ENCODE results near the gene PIK3R1.

The PIK3R1 gene

GRCh38 chr5:68215208-68215897 is at the start of gene PIK3R1:
TSS of gene PIK3R1 (plus strand) at chr5:68215756. CDS start at chr5:68226676, 10,920 bp downstream.
- in situ Hi-C loops (cut with MboI; ENCODE audit: low sequenced_read_pairs), result no loop called here

- in situ Hi-C loops (cut with MboI; ENCODE audit: low sequenced_read_pairs), result no loop called here
These were observed 48.3 kb upstream of the PIK3R1 start for GRCh38 chr5:68167195-68167651.

GRCh38 chr5:68169903-68170302 is 45.7 kb upstream of the PIK3R1 start:
- in situ Hi-C loops (cut with MboI; ENCODE audit: low sequenced_read_pairs), result no loop called here

DNA sequence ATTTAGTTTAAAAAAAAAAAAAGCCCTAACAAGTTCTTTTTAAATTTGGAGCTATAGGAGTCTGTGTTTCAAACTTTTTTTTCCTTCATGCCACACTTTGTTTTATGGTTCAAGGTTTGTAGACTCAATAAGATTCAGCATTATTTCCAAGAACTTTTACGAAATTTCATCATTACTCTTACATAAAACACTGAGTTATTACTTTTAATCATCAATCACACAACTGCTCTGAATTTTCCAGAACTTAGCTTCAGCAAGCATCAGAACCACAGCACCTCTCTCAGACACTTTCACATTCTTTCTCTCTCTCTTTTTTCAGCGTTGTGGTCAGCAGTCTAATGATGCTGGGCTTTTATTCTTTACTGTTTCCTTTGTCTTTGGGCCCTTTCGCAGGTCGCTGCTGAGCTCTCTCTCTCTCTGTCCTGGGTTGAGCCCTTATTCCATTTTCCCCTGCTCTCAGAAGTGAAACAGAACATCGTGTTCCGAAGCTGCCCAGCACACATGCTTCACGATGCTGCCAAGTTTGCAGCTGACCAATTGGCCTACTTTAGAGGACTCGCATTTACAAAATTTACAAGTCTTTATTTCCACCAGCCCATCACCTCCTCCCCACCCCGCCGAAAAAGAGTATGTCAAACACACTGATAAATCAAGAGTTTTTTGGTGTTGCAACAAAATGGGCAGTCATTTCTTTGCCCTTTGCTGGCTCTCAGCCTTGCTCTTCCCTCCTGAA is 44.6 kb upstream of the PIK3R1 start:
- in situ Hi-C loops (cut with MboI; ENCODE audit: low sequenced_read_pairs), result no loop called here

DNA sequence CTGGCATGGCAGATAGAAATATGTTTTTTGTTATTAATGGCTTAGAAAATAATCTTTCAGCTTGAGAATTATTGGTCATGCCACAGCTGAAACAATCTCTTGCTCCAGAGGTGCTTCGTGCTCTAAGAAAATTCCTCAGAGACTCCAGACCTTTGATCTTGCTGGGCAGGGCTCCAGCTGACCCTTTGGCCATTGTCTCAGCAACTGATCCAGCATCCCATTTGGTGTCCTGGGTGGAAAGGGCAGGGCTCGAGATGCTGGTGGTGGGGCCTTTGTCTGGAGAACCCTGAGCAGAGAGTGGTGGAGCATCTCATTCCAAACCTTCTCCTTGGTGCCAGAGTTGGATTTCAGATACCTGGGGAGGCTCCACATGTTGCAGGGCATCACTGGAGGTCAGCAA is 43.2 kb upstream of the PIK3R1 start:
- in situ Hi-C loops (cut with MboI; ENCODE audit: low sequenced_read_pairs), result no loop called here

DNA sequence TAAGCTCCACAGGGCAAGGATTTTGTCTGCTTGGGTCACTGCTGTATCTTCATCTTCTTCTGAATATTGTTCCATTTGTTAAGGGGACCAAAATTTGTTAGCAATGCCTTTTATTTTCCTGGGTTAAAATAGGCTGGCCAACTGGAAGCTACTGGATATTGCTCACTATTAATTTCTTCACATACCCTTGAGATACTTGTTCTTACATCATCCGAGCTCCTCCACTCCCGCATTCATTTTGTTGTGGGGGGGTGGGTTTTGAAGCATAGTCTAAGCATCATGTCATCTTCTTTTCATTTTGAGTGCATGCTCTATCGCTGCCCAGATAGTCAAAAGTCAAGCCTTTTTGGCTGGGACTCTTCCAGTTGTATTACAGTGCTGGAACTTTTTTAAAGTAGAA is 42.5 kb upstream of the PIK3R1 start:
- in situ Hi-C loops (cut with MboI; ENCODE audit: low sequenced_read_pairs), result no loop called here

GRCh38 chr5:68176253-68176652 is 39.3 kb upstream of the PIK3R1 start:
- in situ Hi-C loops (cut with MboI; ENCODE audit: low sequenced_read_pairs), result no loop called here

DNA sequence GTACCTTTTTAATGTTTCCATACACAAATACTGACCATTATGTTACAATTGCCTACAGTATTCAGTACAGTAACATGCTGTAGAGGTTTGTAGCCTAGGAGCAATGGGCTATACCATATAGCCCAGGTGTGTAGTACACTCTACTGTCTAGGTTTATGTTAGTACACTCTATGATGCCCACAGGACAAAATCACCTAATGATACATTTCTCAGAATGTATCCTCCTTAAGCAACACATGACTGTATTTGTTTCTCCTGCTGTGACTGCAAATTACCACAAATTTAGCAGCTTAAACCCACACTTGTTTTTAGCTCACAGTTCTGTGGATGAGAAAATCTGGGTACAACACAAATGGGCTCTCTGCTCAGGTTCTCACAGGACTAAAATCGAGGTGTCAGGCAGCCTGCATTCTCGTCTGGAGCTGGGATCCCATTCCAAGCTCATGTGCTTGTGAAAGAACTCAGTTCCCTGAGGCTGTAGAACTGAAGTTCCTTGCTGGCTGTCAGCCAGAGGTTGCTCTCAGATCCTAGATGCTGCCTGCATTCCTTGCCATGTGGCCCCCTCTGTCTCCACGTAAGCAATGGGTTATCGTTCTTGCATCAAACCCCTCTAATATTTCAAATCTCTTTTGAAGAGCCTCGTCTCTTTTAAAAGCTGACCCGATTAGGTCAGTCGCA is 38.6 kb upstream of the PIK3R1 start:
- in situ Hi-C loops (cut with MboI; ENCODE audit: low sequenced_read_pairs), result no loop called here

DNA sequence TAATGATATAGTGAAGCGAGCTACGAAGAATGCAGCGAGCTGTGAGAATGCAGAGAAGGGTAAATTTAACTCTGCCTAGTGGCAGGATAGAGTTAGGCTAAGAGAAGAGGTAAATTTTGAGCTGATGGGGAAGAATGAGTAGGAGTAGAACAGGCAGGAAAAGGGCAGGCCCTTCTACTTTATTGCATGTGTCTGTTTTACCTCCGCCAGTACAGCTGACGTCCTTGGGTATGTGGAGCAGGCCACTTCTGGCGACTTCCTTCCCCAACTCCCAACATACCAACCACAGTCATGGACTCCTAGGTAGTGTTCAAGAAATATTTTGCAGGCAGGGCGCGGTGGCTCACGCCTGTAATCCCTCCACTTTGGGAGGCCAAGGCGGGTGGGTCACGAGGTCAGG is 37.9 kb upstream of the PIK3R1 start:
- in situ Hi-C loops (cut with MboI; ENCODE audit: low sequenced_read_pairs), result no loop called here

- in situ Hi-C loops (cut with MboI; ENCODE audit: low sequenced_read_pairs), result no loop called here
These were observed 37.0 kb upstream of the PIK3R1 start for GRCh38 chr5:68178579-68178978.

DNA sequence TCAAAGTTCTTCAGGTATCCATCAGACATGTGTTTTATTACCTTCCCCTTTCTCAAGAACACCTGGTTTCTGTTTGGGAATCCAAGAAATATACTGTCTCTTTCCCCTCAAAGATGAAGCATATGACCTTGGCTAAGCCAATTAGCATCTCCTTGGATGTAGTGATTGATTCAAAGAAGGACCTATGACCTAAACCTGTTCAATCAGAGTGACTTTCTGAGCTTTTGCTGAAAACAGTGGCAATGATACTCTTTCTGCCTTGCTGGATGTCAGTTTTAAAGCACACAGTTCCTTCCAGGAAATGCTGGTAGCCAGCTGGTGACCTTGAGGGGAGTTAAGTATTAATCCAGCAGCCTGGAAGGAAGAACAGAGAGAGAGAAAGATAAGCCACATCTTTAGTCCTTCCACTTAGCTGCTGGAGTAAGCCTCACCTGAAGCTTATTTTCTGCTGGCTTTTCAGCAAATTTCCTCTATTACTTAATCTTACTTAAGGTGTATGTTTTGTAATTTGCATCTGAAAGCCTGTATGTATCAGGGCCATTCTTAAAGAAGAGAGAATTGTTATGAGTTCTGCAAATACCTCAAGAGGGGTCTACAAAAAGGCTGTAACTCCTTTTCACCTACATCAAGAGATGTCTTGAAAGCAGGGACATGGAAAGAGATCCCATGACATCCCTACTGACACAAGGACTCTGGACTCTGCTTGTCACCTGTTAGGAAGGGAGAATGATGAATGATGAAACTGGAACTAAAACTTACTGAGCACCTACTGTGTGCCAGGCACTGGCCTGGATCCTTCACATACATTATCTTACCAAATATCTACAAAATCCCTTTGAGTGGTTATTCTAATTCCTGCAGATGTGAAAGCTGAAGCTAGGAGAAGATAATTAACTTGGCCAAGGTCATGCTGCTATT is 35.2 kb upstream of the PIK3R1 start:
- in situ Hi-C loops (cut with MboI; ENCODE audit: low sequenced_read_pairs), result no loop called here

DNA sequence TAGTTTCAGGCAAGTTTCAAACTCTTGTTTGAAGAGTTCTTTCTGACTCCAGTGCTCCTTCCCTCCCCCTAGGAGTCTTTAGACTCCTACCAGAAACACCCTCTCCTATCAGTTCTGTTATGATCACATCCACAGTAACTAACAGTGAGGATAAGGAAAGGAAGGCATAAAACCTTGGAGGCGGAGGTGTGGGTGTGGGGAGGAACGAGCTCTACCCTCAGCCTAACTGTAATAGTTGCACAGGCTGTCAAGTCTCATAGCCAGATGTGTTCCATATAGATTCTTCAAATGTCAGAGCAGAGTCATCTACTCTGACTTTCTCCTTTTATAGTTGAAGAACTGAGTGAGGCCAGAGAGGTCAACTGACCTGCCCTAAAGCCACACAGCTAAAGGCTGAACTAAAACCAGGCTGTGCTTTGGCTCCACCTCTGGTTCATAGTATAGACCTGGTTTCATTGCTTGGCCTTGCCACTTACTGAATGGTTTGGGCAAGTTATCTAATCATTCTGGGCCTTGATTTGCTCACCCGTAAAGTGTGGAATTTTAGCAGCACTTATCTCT is 34.4 kb upstream of the PIK3R1 start:
- in situ Hi-C loops (cut with MboI; ENCODE audit: low sequenced_read_pairs), result no loop called here

DNA sequence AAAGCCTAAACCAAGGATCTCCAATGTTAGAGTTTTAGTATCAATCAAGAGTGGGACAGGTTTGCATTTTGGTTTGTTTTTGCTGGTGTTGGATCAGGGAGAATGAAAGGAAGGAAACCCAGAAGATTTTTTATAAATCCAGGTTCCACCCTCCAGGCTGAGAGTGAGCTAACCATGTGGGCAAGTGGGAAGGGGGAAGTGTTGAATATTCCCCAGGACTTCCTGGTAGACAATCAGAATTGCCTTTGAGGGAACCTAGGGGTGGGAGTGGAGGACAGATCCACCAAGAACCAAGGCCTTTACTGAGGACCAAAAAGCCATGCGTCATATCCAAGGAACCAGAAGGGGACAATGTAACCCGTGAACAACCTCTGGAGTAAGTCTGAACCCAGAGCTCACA is 33.5 kb upstream of the PIK3R1 start:
- in situ Hi-C loops (cut with MboI; ENCODE audit: low sequenced_read_pairs), result no loop called here

GRCh38 chr5:68182534-68182933 is 33.0 kb upstream of the PIK3R1 start:
- in situ Hi-C loops (cut with MboI; ENCODE audit: low sequenced_read_pairs), result no loop called here

DNA sequence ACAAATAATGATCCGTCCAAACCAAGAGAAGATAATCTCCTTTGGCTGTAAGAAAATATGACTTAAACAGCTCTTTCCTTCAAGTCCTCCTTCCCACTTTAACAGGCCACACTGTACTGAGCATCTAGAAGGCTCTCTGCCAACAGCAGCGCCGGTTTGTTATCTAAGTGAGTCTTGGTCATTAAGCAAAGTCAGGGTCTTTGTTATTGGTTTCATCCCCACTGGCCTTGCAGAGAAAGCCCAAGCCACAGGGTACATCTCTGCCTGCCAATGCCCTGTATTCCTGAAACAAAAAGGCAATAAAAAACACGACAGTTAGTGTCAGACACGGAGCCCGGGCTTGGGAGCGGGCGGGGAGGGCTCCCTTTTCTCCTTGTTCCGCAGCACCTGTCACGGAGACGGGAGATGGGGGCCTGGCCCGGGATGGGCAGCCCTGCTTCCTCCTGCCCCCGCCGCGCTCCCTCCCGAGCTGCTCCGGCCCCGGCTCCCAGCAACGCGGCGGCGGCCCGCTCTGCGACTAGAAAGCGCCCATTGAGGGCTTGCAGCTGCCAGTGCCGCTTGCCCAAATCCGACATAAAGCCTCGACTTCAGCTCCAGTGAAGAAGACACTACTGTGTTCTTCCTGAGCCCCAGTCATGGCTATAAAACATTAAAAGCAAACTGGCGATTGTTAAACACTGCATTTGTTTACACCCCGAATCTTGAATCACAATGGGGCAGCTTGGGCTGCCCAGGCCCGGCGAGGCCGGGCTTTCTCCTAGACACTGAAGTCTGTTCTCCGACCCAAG is 28.1 kb upstream of the PIK3R1 start:
- in situ Hi-C loops (cut with MboI; ENCODE audit: low sequenced_read_pairs), result no loop called here

- in situ Hi-C loops (cut with MboI; ENCODE audit: low sequenced_read_pairs), result no loop called here
These were observed 26.4 kb upstream of the PIK3R1 start for GRCh38 chr5:68189171-68189570.

DNA sequence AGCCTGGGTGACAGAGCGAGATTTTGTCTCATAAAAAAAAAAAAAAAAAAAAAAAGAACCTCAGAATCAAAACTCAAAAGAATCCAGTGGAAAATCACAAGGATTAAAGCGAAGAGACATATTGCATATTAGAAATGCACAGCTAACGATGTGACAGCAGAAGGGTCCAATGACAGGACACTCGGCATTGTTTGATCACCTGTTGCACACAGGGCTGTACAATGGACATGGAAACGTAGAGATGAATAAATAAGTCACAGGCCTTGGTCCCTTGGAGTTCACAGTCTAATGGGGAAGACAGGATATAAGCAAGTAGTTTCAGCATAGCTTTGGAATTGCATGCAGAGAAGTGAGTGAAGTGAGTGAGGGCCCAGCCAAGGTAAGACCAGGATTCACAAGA is 25.9 kb upstream of the PIK3R1 start:
- in situ Hi-C loops (cut with MboI; ENCODE audit: low sequenced_read_pairs), result no loop called here

- in situ Hi-C loops (cut with MboI; ENCODE audit: low sequenced_read_pairs), result no loop called here
These were observed 24.9 kb upstream of the PIK3R1 start for GRCh38 chr5:68190619-68191018.

- in situ Hi-C loops (cut with MboI; ENCODE audit: low sequenced_read_pairs), result no loop called here
These were observed 24.3 kb upstream of the PIK3R1 start for GRCh38 chr5:68191083-68191791.

Data from HL-60/S4 treated with retinoic acid at 250 ng/mL for 4 days and 3 days (cell line).